ENCODE results near the gene RUSF1. TPM values are rescaled to one million over a fixed set of nuclear protein-coding genes. Genes with fewer than 3 reads are reported as not detected.
"Not testable (repeated sequence)": the region's sequence is repeated elsewhere in the genome, so short reads cannot be mapped to it uniquely, and the experiment has no call there.

The RUSF1 gene
- total and polyA plus RNA-seq, 9 of the 15 experiments (the other 6 are each of a cell fraction or from before 2014, with no cell fraction given), result 0.80 to 52.8 (median 27.6) TPM

DNA sequence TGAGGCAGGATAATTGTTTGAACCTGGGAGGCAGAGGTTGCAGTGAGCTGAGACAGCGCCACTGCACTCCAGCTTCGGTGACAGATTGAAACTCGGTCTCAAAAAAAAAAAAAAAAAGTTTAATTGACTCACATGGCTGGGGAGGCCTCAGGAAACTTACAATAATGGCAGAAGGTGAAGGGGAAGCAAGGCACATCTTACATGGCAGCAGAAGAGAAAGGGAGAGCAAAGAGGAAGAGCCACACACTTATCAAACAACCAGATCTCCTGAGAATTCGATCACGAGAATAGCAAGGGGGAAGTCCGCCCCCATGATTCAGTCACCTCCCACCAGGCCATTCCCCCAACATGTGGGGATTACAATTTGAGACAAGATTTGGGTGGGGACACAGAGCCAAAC, 62.3 kb downstream of the RUSF1 start:
- in situ Hi-C loops (cut with MboI) (loop anchor here (25.0 kb wide), 1 partner anchor 459 kb away; the partner anchor contains the start of gene HSD3B7), intact Hi-C loops (cut with micrococcal nuclease) (loop anchor here (10.0 kb wide), 2 partner anchors 61 to 261 kb away; partner anchors contain the start of gene FUS)
- FAIRE-seq; H4K20me1 ChIP-seq (replicated peaks; ENCODE audit: control insufficient read depth, insufficient read depth, low read length); H3K4me3 ChIP-seq; H3K9me1 ChIP-seq (ENCODE audit: control insufficient read depth, insufficient read depth, low read length); H3K9ac ChIP-seq (ENCODE audit: insufficient read depth in 1 of 2, low read depth in 2 of 2, low read length in 2 of 2); H3K4me2 ChIP-seq (ENCODE audit: insufficient read depth, low read length); H3K27ac ChIP-seq (ENCODE audit: extremely low read depth, low read depth, low read length); H3K79me2 ChIP-seq (ENCODE audit: control insufficient read depth, insufficient read depth, low read length); DNase-seq (ENCODE audit: extremely low read depth in 1 of 4, low spot score in 3 of 4); H3K27me3 ChIP-seq (ENCODE audit: control insufficient read depth in 2 of 2, insufficient read depth in 2 of 2, low read length in 2 of 2); H3K36me3 ChIP-seq (ENCODE audit: control insufficient read depth, insufficient read depth, low read length); BruUV-seq (replicated peaks); H2AFZ ChIP-seq (ENCODE audit: low read depth, low read length); CTCF ChIA-PET (ENCODE audit: low intra/inter-chr PET ratio); H3K9me3 ChIP-seq (replicated peaks; ENCODE audit: control insufficient read depth, insufficient read depth, low read depth, low read length); ATAC-seq: not testable (repeated sequence)
- POLR2A ChIA-PET, result interaction anchor here (1.7 kb wide), 1 partner anchor 9 kb away, joined by 4 read pairs; no protein-coding TSS in a partner anchor
- peaks cover 0 to 19% of the 10 kb centered on the region in 2 experiments; a peak in 2 of 5 replicates for H3K4me1 ChIP-seq (replicated peaks in 1 of 2; ENCODE audit: control insufficient read depth in 2 of 2, insufficient read depth in 2 of 2, low read length in 2 of 2)
- TF ChIP-seq ZNF431 (CRISPR knock-in tag; IDR thresholded peaks at IDR 0.05) (peak; percentile 93), TRIM24 (IDR thresholded peaks at IDR 0.05) (peak in 1 of 2 experiments; percentile 43; a peak in 1 of 4 replicates)
- WGBS (ENCODE audit: insufficient coverage, low coverage, missing lambda C conversion rate), result 47% methylated on average over 6 of the region's 6 CpGs

DNA sequence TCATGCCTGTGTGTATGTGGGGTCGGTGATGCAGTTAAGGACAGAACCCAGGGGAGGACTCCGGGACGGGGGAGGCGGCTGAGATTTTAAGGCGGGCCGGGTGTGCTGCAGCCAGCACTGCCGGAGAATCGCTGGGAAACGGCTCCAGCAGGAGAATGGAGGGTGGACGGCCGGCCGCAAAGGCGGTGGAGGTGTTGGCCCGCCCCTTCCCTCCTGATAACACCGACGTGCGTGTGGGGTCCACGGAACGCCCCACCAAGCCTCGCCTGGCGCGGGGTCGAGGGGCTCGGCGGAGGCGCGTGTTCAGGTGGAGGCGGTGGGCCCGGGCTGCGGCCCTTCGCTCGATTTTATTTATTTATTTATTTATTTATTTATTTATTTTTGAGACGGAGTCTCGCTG, 66.2 kb downstream of the RUSF1 start:
- H3K4me1 ChIP-seq (replicated peaks in 1 of 2; ENCODE audit: control insufficient read depth in 2 of 2, insufficient read depth in 2 of 2, low read length in 2 of 2), result peaks cover 3 to 14% of the 10 kb centered on the region in 2 experiments; a peak in 2 of 5 replicates
- H3K27me3 ChIP-seq (ENCODE audit: control insufficient read depth in 2 of 2, insufficient read depth in 2 of 2, low read length in 2 of 2), result no peaks in the 10 kb centered on the region; a peak in 1 of 5 replicates
- no peaks in the 10 kb centered on the region for H3K9me1 ChIP-seq (ENCODE audit: control insufficient read depth, insufficient read depth, low read length)
- no peak overlapping the region for H3K9ac ChIP-seq (ENCODE audit: insufficient read depth in 1 of 2, low read depth in 2 of 2, low read length in 2 of 2)
- POLR2A ChIA-PET, result interaction anchor here (1.0 to 1.6 kb wide), 3 partner anchors 10 to 263 kb away, joined by 4 to 7 read pairs (median 6); partner anchors contain the start of gene FUS
- WGBS (ENCODE audit: insufficient coverage, low coverage, missing lambda C conversion rate), result 90% methylated on average over 29 of the region's 34 CpGs
- FAIRE-seq (no peak), DNase-seq (ENCODE audit: extremely low read depth in 1 of 4, low spot score in 3 of 4) (peak in 1 of 4 experiments; percentile 5), ATAC-seq (no peak)
- H3K4me2 ChIP-seq (ENCODE audit: insufficient read depth, low read length), result no peak overlapping the region
- CTCF ChIA-PET (ENCODE audit: low intra/inter-chr PET ratio), result no interaction called here
- intact Hi-C loops (cut with micrococcal nuclease), result loop anchor here (2.0 to 10.0 kb wide), 4 partner anchors 57 to 457 kb away; partner anchors contain the start of genes FUS and HSD3B7
- no peak overlapping the region for H2AFZ ChIP-seq (ENCODE audit: low read depth, low read length)
- in situ Hi-C loops (cut with MboI), result loop anchor here (25.0 kb wide), 1 partner anchor 455 kb away; the partner anchor contains the start of gene HSD3B7
- H3K36me3 ChIP-seq (ENCODE audit: control insufficient read depth, insufficient read depth, low read length), result no peaks in the 10 kb centered on the region
- H4K20me1 ChIP-seq (replicated peaks; ENCODE audit: control insufficient read depth, insufficient read depth, low read length), result no peaks in the 10 kb centered on the region
- no TSS peak for BruUV-seq (replicated peaks)
- H3K4me3 ChIP-seq, result no peak overlapping the region
- H3K79me2 ChIP-seq (ENCODE audit: control insufficient read depth, insufficient read depth, low read length), result no peaks in the 10 kb centered on the region
- no peak overlapping the region for H3K27ac ChIP-seq (ENCODE audit: extremely low read depth, low read depth, low read length)
- H3K9me3 ChIP-seq (replicated peaks; ENCODE audit: control insufficient read depth, insufficient read depth, low read depth, low read length), result no peaks in the 10 kb centered on the region
- TF ChIP-seq EP300 (IDR thresholded peaks at IDR 0.05; ENCODE audit: low read length), result no peak
- no peak for TF ChIP-seq KAT8 (IDR thresholded peaks at IDR 0.05; ENCODE audit: low read depth)
- TF ChIP-seq, protein P1, sequence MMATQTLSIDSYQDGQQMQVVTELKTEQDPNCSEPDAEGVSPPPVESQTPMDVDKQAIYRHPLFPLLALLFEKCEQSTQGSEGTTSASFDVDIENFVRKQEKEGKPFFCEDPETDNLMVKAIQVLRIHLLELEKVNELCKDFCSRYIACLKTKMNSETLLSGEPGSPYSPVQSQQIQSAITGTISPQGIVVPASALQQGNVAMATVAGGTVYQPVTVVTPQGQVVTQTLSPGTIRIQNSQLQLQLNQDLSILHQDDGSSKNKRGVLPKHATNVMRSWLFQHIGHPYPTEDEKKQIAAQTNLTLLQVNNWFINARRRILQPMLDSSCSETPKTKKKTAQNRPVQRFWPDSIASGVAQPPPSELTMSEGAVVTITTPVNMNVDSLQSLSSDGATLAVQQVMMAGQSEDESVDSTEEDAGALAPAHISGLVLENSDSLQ (IDR thresholded peaks at IDR 0.05), result no peak
- no peak for TF ChIP-seq CBX8 (IDR thresholded peaks at IDR 0.05; ENCODE audit: borderline replicate concordance, extremely low read depth, low read depth, low read length, poor library complexity, severe bottlenecking)
- no peak for TF ChIP-seq JUND (IDR thresholded peaks at IDR 0.05; ENCODE audit: borderline replicate concordance, low read depth, low read length)
- TF ChIP-seq JUND (tag; IDR thresholded peaks at IDR 0.05; ENCODE audit: borderline replicate concordance, low read depth, low read length), result no peak
- TF ChIP-seq ZFP36 (IDR thresholded peaks at IDR 0.05; ENCODE audit: low read depth, low read length, partially characterized antibody), result no peak
- no peak for TF ChIP-seq COPS2 (conservative IDR thresholded peaks at IDR 0.05)
- TF ChIP-seq NFE2L1 (tag; IDR thresholded peaks at IDR 0.05; ENCODE audit: borderline replicate concordance, low read depth), result no peak
- TF ChIP-seq IRF2 (CRISPR knock-in tag; IDR thresholded peaks at IDR 0.05), result no peak
- TF ChIP-seq, protein P2, sequence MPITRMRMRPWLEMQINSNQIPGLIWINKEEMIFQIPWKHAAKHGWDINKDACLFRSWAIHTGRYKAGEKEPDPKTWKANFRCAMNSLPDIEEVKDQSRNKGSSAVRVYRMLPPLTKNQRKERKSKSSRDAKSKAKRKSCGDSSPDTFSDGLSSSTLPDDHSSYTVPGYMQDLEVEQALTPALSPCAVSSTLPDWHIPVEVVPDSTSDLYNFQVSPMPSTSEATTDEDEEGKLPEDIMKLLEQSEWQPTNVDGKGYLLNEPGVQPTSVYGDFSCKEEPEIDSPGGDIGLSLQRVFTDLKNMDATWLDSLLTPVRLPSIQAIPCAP (CRISPR knock-in tag; IDR thresholded peaks at IDR 0.05; ENCODE audit: borderline replicate concordance), result no peak
- no peak for TF ChIP-seq NR3C1 (CRISPR knock-in tag; IDR thresholded peaks at IDR 0.05)
- no peak for TF ChIP-seq KLF10 (CRISPR knock-in tag; IDR thresholded peaks at IDR 0.05)

Measured in K562 (cell line).